IgD-negative memory B cell (primary cell): ENCODE measurements around the gene FDXR. TPM values are rescaled to one million over a fixed set of nuclear protein-coding genes. Genes with fewer than 3 reads are reported as not detected.
A peak's percentile ranks its signal among the peaks of the same experiment; 100 is the strongest.
"Not testable (repeated sequence)": the region's sequence is repeated elsewhere in the genome, so short reads cannot be mapped to it uniquely, and the experiment has no call there.

Experiments used
- H3K27ac Mint-ChIP-seq, 3 donors: one replicate each; pipeline ENCODE4 v1.8.0; 2020 to 2022; ENCODE audit warnings: mild to moderate bottlenecking in 3 of 3, mixed read lengths in 3 of 3, moderate library complexity in 1 of 3
- H3K27me3 Mint-ChIP-seq: one replicate; pipeline ENCODE4 v1.8.0; 2021; ENCODE audit warnings: mixed read lengths
- H3K36me3 Mint-ChIP-seq: one replicate; pipeline ENCODE4 v1.8.0; 2020; ENCODE audit warnings: mild to moderate bottlenecking, mixed read lengths
- H3K4me1 Mint-ChIP-seq, 3 donors: one replicate each; pipeline ENCODE4 v1.8.0; 2020 to 2022; ENCODE audit warnings: mixed read lengths in 3 of 3, mild to moderate bottlenecking in 1 of 3
- H3K4me3 Mint-ChIP-seq, 4 donors: one replicate each; pipeline ENCODE4 v1.8.0; 2020 to 2022; ENCODE audit warnings: mild to moderate bottlenecking in 4 of 4, mixed read lengths in 4 of 4, moderate library complexity in 3 of 4
- H3K9me3 Mint-ChIP-seq, 3 donors: one replicate each; pipeline ENCODE4 v1.8.0; 2020 to 2021; ENCODE audit warnings: mixed read lengths in 3 of 3, mild to moderate bottlenecking in 1 of 3
- polyA plus RNA-seq: library from polyadenylated mRNA; unstranded; fragments of 300-500 nt; fragmentation: Illumina TruSeq; gene quantifications from one replicate; pipeline ENCODE4 v1.2.3, GENCODE V29; 2021

The FDXR gene
- polyA plus RNA-seq, 1 donor from 2014 or later = 5.9 TPM

DNA sequence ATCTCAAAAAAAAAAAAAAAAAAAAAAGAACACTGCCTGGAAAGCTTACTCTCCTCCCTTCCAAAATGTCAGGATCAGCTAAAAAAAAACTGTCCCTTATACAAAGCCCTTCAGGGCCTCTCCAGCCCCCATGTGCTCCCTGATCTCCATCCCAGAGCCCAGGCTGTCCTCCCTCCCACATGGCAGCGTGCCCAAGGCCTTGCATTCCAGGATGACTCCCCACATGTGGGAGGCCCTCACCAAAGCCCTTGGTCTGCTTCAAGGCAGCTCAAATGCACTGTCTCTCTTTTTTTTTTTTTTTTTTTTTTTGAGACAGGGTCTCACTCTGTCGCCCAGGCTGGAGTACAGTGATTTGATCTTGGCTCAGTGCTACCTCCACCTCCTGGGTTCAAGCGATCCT lies 2.3 kb downstream of the FDXR start:
- Mint-ChIP-seq H3K27me3 (no peaks in the 10 kb centered on the region), H3K9me3 (no peaks in the 10 kb centered on the region), H3K36me3 (no peaks in the 10 kb centered on the region), H3K4me3 (no peak overlapping the region), H3K27ac (no peak overlapping the region), H3K4me1 (peaks cover 0 to 20% (median 10%) of the 10 kb centered on the region in 3 donors)

DNA sequence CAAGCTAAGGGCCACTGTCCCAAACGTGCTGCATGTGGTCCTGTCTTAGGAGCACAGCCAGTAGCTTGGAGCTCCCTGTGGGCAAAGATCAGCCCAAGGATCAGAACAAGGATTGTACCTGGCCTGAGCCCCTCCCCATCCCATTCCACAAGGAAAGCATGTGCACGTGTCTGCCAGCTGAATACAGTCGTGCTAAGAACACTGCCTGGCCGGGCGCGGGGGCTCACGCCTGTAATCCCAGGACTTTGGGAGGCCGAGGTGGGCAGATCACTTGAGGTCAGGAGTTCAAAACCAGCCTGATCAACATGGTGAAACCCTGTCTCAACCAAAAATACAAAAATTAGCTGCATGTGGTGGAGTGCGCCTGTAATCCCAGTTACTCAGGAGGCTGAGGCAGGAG lies 2.8 kb downstream of the FDXR start:
- H3K27me3 Mint-ChIP-seq, H3K4me3 Mint-ChIP-seq, H3K36me3 Mint-ChIP-seq, H3K9me3 Mint-ChIP-seq: not testable (repeated sequence)
- Mint-ChIP-seq H3K4me1 (peaks cover 2 to 20% (median 10%) of the 10 kb centered on the region in 3 donors), H3K27ac (peak overlapping the region in 1 of 3 donors; percentile 19)

DNA sequence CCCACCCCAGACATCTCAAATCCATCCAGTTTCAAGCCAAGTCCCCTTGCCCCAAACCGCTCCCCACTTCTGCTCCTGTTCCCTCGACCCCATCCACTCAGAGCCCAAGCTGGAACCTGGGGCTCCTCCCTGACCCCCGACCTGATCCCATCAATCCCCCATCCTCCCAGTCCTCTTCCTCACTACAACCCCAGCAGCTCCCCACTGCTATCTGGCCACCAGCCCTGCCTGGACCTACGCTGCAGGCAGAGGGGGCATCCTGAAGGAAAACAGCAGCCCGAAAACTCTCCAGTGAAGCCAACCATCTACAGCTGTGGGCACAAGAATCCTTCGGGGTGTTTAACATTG lies 3.9 kb downstream of the FDXR start:
- Mint-ChIP-seq H3K9me3 (no peaks in the 10 kb centered on the region), H3K27me3 (no peaks in the 10 kb centered on the region), H3K36me3 (no peaks in the 10 kb centered on the region), H3K27ac (no peak overlapping the region), H3K4me1 (peaks cover 6 to 22% (median 12%) of the 10 kb centered on the region in 3 donors), H3K4me3 (no peak overlapping the region)

DNA sequence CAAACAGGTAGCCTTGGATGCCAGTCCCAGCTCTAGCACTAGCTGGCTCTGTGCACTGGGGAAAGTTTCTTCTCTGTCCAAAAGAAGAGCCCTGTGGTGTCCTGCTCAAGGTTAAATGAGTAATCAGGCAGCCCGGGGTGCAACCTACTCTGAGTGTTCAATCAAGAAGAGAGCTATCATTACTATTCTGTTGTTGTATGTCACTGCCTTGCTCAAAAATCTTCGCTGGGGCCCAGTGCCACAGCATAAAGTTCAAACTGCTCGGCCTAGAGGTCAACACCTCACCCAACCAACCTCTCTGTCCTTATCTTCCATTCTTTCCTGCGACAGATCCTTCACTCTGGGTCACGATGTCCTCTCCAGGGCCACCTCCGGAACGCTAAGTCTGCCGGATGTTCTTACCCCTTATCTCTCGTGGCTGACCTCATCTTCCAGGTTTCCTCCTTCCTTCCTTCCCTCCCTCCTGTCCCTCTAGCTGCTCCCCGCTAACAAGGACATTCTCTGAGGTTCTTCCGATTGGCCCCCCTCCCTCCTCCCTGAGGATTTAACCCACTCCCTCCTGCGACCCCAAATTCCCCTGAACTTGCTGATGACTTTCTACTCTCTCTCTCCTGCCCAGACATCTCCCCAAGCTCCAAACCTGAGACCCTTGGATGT lies 4.4 kb downstream of the FDXR start:
- H3K9me3 Mint-ChIP-seq = no peaks in the 10 kb centered on the region
- H3K36me3 Mint-ChIP-seq = no peaks in the 10 kb centered on the region
- no peak overlapping the region for H3K4me3 Mint-ChIP-seq
- no peak overlapping the region for H3K27ac Mint-ChIP-seq
- no peaks in the 10 kb centered on the region for H3K27me3 Mint-ChIP-seq
- peaks cover 6 to 18% (median 9%) of the 10 kb centered on the region in 3 donors for H3K4me1 Mint-ChIP-seq

DNA sequence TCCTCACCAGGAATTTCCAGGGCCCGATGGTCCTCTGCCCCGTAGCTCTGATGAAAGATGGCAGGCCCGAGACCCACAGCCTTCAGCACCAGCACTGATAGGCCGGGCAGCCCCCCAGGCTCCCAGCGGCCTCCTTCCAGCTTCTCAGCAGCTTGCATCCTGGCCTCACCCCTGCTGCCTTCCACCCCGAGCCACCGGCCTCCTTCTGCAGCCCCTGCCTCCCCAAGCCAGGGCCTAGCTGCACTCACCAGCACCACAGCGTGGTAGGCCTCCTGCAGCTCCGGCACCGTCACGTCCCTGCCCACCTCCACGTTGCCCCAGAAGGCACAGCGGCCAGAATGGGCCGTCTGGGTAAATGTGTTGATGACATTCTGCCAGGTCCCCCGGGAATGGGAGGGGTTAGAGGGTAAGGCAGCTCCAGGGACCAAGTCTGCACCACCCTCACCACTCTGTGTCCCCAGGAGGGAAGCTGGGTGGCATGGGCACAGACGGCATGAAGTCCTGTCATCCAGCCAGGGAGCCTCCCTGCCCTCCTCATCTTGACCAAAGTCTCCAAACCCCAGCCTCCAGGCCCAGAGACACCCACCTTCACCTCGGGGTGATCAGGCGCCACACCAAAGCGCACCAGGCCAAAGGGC lies 6.5 kb downstream of the FDXR start:
- no peak overlapping the region for H3K4me3 Mint-ChIP-seq
- H3K36me3 Mint-ChIP-seq = no peaks in the 10 kb centered on the region
- H3K27me3 Mint-ChIP-seq = peaks cover 9% of the 10 kb centered on the region
- no peak overlapping the region for H3K27ac Mint-ChIP-seq
- peaks cover 3 to 6% (median 6%) of the 10 kb centered on the region in 3 donors for H3K4me1 Mint-ChIP-seq
- H3K9me3 Mint-ChIP-seq = no peaks in the 10 kb centered on the region

DNA sequence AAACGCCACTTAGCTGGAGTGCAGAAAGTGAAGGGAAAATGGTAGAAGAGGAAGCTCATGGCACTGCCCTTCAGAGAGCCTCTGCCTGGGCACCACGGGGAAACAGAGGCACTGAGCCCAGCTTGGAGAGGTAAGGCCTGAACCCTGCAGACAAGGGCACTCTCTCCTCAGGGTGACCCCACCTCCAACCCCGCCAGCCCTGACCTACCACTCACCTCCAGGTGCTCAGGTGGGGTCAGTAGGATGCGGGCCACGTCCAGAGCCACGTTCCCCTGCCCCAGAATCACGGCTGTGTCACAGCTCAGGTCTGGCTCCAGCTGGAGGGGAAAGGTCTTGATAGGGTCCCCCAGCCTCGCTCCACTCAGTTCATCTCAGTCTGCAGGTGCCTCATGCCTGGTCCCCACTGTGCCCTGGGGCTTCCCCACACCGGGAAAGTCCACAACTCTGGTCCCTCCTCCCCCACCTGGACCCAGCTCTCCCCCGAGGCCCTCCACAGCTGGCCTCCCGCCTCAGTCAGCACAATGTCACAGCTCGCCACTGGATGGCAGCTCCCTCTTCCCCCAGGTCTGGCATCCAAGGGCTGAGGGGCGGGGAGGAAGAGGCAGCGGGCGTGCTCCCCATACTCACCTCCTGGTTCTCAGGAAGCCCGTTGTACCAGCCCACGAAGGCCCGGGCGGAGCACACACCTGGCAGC lies 7.1 kb downstream of the FDXR start:
- Mint-ChIP-seq H3K36me3 (no peaks in the 10 kb centered on the region), H3K4me1 (peaks cover 3 to 6% (median 3%) of the 10 kb centered on the region in 3 donors), H3K27ac (peak overlapping the region in 1 of 3 donors; percentile 59), H3K4me3 (no peak overlapping the region), H3K27me3 (peaks cover 15% of the 10 kb centered on the region), H3K9me3 (no peaks in the 10 kb centered on the region)

DNA sequence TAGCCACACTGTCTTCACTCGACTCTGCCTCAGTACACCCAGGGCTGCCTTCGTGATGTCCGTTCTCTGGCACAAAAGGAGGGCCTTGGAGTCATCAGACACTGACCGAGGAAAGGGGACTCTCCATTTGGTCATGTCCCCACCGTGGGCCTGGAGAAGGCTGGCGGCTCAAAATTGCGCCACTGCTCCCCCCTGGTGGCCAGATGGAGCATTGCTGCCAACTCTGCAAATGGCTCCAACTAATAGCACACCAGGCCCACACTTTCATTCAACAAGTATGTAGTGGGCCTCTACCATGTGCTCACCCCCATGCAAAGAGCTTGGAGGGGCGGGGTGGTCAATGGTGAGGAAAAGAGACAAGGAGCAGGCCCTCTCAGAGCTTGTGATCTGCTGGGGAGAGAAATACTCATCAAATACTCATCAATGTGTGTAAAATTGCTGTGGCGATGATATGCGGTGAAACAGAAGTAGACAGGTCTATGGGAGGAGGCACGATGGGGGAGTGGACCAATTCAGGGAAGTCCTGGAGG lies 7.9 kb downstream of the FDXR start:
- Mint-ChIP-seq H3K9me3 (no peaks in the 10 kb centered on the region), H3K4me3 (peak overlapping the region in 1 of 4 donors; percentile 39), H3K36me3 (no peaks in the 10 kb centered on the region), H3K27ac (peak overlapping the region in 2 of 3 donors; percentile 23 to 59), H3K4me1 (peaks cover 3 to 6% (median 5%) of the 10 kb centered on the region in 3 donors), H3K27me3 (peaks cover 22% of the 10 kb centered on the region)

DNA sequence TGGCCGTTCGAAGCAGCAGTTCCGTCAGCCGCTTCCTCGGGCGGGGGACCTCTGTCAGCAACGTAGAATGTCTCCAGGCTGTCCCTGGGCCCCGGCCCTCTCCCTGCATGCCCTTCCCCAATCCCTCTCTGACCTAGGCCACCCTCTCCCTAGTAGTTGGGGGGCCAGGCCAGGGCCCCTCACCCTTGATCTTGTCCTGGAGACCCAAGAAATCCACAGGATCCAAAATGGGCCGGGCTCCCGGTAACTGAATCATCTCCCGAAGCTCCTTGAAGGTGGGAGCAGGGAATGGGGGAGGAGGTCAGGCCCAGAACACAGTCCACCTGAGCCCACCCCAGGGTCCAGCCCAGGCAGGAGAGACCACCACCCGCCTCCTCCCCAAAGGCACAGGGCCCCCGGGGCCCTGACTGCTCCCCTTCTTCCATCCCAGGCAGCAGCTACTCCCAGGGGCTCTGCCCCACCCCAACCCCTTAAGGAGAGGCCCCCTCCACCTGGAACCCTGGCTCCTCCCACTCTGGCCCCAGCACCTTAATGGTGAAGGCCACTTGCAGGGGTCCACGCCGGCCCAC lies 8.4 kb downstream of the FDXR start:
- peak overlapping the region in 1 of 4 donors; percentile 39 for H3K4me3 Mint-ChIP-seq
- H3K36me3 Mint-ChIP-seq = no peaks in the 10 kb centered on the region
- H3K27ac Mint-ChIP-seq = peak overlapping the region in 1 of 3 donors; percentile 23
- peaks cover 22% of the 10 kb centered on the region for H3K27me3 Mint-ChIP-seq
- H3K4me1 Mint-ChIP-seq = peaks cover 3 to 6% (median 5%) of the 10 kb centered on the region in 3 donors
- H3K9me3 Mint-ChIP-seq = no peaks in the 10 kb centered on the region

DNA sequence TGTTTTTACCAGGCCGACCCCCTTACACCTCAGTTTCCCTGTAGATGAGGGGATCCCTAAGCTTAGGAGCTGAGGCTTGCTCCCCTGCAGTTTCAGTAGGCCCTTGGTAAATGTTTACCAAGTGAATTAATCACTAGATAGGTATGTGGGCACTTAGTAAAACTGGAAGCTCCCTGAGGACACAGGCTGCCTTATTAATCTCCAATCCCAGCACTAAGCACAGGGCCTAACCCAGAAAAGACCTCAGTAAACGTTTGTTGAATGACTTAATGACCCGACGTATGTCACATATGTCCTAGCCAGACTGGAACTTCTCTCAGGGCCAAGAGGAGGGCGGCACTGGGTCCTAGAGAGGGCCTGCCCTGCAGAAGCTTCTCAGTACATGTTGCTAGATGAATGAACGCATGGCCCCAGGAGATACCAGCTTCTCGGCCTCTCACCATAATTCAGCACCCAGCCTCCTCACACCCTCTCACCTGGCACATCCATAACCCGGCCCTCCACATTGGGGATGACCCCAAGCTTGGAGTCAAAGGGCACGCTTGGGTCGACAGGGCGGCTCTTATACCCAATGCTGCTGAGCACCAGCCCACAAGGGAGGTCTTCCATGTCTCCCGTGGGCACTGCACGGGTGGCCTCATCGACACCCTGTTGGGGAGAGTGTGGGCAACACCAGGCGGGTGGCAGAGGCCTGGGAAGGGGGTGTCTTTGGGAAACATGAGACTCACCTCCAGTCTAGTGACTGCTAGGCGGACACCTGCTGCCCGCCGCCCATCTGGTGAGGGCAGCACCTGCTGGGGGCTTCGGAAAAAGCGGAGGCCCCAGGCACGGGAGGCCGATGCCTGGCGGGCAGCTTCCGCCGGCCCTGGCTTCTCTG lies 9.1 kb downstream of the FDXR start:
- H3K4me3 Mint-ChIP-seq = peak overlapping the region in 2 of 4 donors; percentile 22 to 63
- H3K27me3 Mint-ChIP-seq = peaks cover 28% of the 10 kb centered on the region
- no peaks in the 10 kb centered on the region for H3K36me3 Mint-ChIP-seq
- peaks cover 3 to 6% (median 5%) of the 10 kb centered on the region in 3 donors for H3K4me1 Mint-ChIP-seq
- H3K9me3 Mint-ChIP-seq = no peaks in the 10 kb centered on the region
- H3K27ac Mint-ChIP-seq = no peak overlapping the region

DNA sequence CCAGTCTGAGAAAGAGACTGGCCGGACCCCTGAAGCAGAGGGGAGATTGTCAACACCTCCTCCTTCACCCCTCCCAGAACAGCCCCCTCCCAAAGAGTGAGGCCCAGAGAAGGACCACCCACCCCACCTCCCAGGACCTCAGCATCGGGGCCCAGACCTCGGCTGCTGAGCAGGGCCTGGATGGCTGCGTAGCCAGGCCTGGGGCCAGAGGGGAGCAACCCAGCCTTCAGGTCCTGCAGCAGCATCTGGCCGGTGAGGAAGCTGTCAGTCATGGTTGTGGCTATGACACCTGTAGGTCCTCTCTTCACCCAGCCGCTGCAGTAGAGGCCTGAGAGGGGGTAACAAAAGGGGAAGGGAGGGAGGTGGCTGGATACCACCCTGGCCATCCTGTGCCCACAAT lies 9.9 kb downstream of the FDXR start:
- no peaks in the 10 kb centered on the region for H3K36me3 Mint-ChIP-seq
- H3K4me3 Mint-ChIP-seq = no peak overlapping the region
- peaks cover 30% of the 10 kb centered on the region for H3K27me3 Mint-ChIP-seq
- no peaks in the 10 kb centered on the region for H3K9me3 Mint-ChIP-seq
- no peak overlapping the region for H3K27ac Mint-ChIP-seq
- peaks cover 3 to 6% (median 5%) of the 10 kb centered on the region in 3 donors for H3K4me1 Mint-ChIP-seq

DNA sequence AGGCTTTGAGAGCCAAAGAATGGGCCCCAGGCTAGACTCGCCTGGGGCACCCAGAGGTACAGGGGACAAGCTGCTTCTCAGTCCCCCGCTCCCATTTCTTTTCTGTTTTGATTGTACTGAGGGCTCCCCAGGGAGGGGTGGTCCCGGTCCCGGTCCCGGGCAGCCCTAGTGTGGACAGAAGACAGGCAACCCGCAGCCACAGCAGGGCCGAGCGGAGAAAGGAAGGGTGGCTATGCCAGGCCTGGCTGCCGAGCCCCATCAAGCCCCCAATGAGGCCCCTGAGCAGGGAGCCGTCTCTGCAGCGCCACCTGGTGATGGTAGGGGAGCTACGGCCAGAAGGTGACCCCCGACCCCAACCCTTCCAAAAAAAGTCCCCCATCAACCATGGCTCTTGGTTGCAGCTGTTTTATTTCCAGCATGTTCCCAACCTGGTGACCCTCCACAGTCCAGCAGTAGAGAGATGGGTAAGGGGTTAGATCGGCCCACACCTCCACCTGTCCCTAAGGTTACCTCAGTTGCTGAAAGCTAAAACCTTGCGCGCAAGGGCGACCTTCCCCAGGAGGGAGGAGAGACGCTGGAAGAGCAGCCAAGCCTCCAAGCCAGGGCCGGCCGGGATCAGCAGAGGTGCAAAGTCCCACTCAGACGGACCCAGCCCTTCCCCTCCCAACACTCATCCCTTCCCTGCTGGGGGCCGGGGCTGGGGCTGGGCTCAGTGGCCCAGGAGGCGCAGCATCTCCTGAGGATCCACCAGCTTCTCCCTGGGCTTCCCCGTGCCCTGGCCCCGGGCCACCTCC lies 10.5 kb downstream of the FDXR start:
- Mint-ChIP-seq H3K4me3 (peak overlapping the region; percentile 46 to 84 (median 51)), H3K4me1 (peaks cover 3 to 6% (median 5%) of the 10 kb centered on the region in 3 donors)

DNA sequence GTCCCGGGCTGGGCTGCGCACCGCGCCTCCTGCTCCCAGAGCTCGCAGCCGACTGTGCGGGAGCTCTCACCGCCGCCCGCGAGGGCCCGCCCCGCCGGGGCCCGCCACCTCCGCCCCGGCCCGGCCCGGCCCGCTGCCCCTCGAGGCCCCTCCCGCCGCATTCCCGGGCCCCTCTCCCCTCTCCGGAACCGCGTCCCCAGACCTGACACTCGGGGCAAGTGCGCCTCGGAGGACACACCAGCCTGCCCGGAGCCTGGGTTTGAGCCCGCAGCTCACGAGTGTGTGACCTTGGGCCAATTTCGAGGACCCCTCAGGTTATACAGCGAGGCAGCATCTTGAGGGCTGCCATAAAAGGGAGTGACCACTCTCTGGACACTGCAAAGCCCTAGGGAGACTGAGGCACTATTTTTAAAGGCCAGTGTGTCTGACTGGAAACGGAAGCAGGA lies 11.1 kb downstream of the FDXR start:
- no peak overlapping the region for H3K27ac Mint-ChIP-seq
- no peaks in the 10 kb centered on the region for H3K9me3 Mint-ChIP-seq
- H3K36me3 Mint-ChIP-seq = no peaks in the 10 kb centered on the region
- peaks cover 36% of the 10 kb centered on the region for H3K27me3 Mint-ChIP-seq
- H3K4me1 Mint-ChIP-seq = peaks cover 3 to 6% (median 5%) of the 10 kb centered on the region in 3 donors
- H3K4me3 Mint-ChIP-seq = peak overlapping the region; percentile 46 to 84 (median 51)

More for the DNA sequence above, 10.5 kb downstream of the FDXR start:
- Mint-ChIP-seq H3K27me3 (peaks cover 33% of the 10 kb centered on the region), H3K27ac (no peak overlapping the region), H3K36me3 (no peaks in the 10 kb centered on the region), H3K9me3 (no peaks in the 10 kb centered on the region)

DNA sequence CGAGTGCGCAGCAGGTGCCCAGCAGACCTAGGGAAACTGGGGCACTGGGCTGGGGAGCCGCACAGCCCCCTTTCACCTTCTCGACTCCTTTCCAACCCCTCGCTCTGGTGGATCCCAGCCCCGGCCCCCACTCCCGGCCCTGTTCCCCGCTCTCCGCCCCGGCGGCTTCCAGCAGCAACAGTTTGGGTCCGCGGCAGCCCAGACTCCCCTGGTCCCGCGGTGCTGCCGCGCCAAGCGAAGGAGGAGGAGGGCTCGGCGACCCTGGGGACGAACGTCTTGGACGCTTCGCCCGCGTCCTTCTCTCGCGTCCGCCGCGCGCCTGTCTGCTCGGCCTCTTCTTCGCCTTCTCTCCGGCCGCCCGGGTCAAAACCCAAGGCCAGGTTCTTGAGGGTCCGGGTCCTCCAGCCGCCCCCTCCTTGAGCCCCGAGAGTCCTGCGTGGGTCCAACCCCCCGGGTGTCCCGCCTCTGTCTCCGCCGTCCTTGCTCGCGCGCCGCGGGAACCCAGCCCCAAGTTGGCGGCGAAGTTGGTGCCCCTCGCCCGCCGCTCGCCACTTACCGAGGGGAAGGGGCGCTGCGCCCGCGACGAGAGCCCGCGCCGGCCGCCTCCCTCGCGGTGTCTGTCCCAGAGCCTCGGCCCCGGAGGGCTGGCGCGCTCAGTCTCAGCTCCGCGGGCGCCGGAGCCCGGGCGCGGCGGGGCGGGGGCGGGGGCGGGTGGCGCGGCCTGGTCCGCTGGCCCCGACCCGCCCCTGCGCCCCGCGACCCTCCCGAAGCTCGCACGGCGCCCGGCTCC lies 11.7 kb downstream of the FDXR start:
- Mint-ChIP-seq H3K27ac (no peak overlapping the region), H3K4me3 (peak overlapping the region in 3 of 4 donors; percentile 62 to 84 (median 78)), H3K4me1 (peaks cover 3 to 6% (median 5%) of the 10 kb centered on the region in 3 donors), H3K9me3 (no peaks in the 10 kb centered on the region), H3K36me3 (no peaks in the 10 kb centered on the region), H3K27me3 (peaks cover 40% of the 10 kb centered on the region)
